DOHH2 (cell line): ENCODE data around the gene MAPK13.

Experiments used
- H3F3A ChIP-seq: fragments of 200-600 bp; sonication (generic), shearing (Covaris generic); 2 replicates; pipeline ENCODE4 v1.6.0; 2016; ENCODE audit warnings: antibody characterized with exemption, mild to moderate bottlenecking; ENCODE audit not compliant: control insufficient read depth, insufficient read depth
- H3K27ac ChIP-seq: fragments of 200-600 bp; sonication (generic); 2 replicates; pipeline ENCODE4 v1.5.1; 2014; ENCODE audit warnings: low read depth, mild to moderate bottlenecking, low read length, moderate library complexity
- H3K27me3 ChIP-seq: fragments of 200-600 bp; sonication (generic); 2 replicates; pipeline ENCODE4 v1.6.1; 2014; ENCODE audit warnings: mild to moderate bottlenecking, low read length, mixed read lengths; ENCODE audit not compliant: control insufficient read depth
- H3K36me3 ChIP-seq: fragments of 200-600 bp; sonication (generic); 2 replicates; pipeline ENCODE4 v1.6.1; 2014; ENCODE audit warnings: mild to moderate bottlenecking, low read length, moderate library complexity, mixed read lengths; ENCODE audit not compliant: control insufficient read depth
- H3K4me1 ChIP-seq: fragments of 200-600 bp; sonication (generic); 2 replicates; pipeline ENCODE4 v1.6.1; 2014; ENCODE audit warnings: mild to moderate bottlenecking, low read length, mixed read lengths; ENCODE audit not compliant: control insufficient read depth
- H3K4me2 ChIP-seq: fragments of 200-600 bp; sonication (generic); 2 replicates; pipeline ENCODE4 v1.6.0; 2014; ENCODE audit warnings: mild to moderate bottlenecking, low read length, moderate library complexity
- H3K4me3 ChIP-seq: fragments of 200-600 bp; sonication (generic); 2 replicates; pipeline ENCODE4 v1.5.1; 2014; ENCODE audit warnings: mild to moderate bottlenecking, low read length, mixed read lengths
- H3K79me2 ChIP-seq: fragments of 200-600 bp; sonication (generic); 2 replicates; pipeline ENCODE4 v1.6.1; 2014; ENCODE audit warnings: mild to moderate bottlenecking, low read length, mixed read lengths; ENCODE audit not compliant: control insufficient read depth
- H3K9me2 ChIP-seq: fragments of 200-600 bp; sonication (generic); replicated peaks from 2 replicates; pipeline ENCODE4 v1.6.1; 2014; ENCODE audit warnings: mild to moderate bottlenecking, low read length, mixed read lengths; ENCODE audit not compliant: control insufficient read depth
- H3K9me3 ChIP-seq: fragments of 200-600 bp; sonication (generic); 2 replicates; pipeline ENCODE4 v1.6.1; 2014; ENCODE audit warnings: antibody characterized with exemption, low read length, mixed read lengths; ENCODE audit not compliant: control insufficient read depth, insufficient read depth
- H4K20me1 ChIP-seq: fragments of 200-600 bp; sonication (generic); 2 replicates; pipeline ENCODE4 v1.6.0; 2014; ENCODE audit warnings: low read depth, mild to moderate bottlenecking, antibody characterized with exemption, low read length, moderate library complexity; ENCODE audit not compliant: control insufficient read depth, insufficient read depth
- EZH2phosphoT487 ChIP-seq: fragments of 200-600 bp; sonication (generic); IDR thresholded peaks from 2 replicates; pipeline ENCODE4 v1.6.1; 2017; ENCODE audit warnings: borderline replicate concordance, mild to moderate bottlenecking, antibody characterized with exemption, low read length, moderate library complexity, mixed read lengths
- TF ChIP-seq, protein P1 (sequence below): fragments of 200-600 bp; sonication (generic); IDR thresholded peaks from one replicate; pipeline ENCODE4 v1.5.1; 2014; ENCODE audit warnings: antibody characterized with exemption, mild to moderate bottlenecking, low read depth, low read length; ENCODE audit not compliant: poor library complexity, severe bottlenecking

The MAPK13 gene

DNA sequence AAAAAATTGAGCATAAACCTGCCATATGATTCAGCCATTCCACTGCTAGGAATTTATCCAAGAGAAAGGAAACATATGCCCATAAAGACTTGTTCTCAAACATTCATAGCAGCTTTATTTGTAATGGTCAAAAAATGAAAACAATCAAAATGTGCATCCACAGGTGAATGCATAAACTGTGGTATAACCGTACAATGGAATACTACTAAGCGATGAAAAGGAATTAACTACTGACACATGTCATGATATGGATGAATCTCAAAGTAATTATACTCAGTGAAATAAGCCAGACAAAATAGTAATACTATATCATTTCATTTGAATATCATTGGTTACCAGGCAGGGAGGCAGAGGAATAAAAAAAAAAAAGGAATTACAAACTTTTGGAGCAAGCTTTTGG, 40.4 kb downstream of the MAPK13 start:
- Histone ChIP-seq H3K36me3 (no peaks in the 10 kb centered on the region), H3F3A (no peaks in the 10 kb centered on the region), H3K27ac (no peak overlapping the region), H3K4me3 (no peak overlapping the region), H3K4me2 (no peak overlapping the region), H3K79me2 (no peaks in the 10 kb centered on the region), H3K4me1 (no peaks in the 10 kb centered on the region), H3K9me2 (no peaks in the 10 kb centered on the region), H3K9me3 (no peaks in the 10 kb centered on the region), H4K20me1 (no peaks in the 10 kb centered on the region), H3K27me3 (no peaks in the 10 kb centered on the region)
- no peak for TF ChIP-seq EZH2phosphoT487
- TF ChIP-seq, protein P1, sequence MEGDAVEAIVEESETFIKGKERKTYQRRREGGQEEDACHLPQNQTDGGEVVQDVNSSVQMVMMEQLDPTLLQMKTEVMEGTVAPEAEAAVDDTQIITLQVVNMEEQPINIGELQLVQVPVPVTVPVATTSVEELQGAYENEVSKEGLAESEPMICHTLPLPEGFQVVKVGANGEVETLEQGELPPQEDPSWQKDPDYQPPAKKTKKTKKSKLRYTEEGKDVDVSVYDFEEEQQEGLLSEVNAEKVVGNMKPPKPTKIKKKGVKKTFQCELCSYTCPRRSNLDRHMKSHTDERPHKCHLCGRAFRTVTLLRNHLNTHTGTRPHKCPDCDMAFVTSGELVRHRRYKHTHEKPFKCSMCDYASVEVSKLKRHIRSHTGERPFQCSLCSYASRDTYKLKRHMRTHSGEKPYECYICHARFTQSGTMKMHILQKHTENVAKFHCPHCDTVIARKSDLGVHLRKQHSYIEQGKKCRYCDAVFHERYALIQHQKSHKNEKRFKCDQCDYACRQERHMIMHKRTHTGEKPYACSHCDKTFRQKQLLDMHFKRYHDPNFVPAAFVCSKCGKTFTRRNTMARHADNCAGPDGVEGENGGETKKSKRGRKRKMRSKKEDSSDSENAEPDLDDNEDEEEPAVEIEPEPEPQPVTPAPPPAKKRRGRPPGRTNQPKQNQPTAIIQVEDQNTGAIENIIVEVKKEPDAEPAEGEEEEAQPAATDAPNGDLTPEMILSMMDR = no peak

DNA sequence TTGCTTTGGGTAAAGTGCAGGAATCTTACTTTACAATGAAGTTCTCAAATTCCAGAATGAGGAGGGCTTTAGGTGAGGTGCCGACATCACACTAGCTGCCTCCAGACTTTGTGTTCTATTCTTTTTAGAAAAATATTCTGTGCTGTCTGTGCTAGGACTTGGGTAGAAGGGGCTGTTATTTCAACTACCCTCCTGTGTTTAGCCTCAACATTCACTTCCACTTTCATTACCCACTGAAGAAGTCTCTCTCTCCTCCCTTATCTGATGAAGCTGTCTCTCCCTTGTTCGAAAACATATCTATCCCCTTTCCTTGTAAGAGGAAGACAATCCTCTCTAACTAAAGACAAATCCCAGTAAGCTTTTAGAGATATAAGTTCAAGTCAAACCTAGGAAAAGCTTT, 41.3 kb downstream of the MAPK13 start:
- Histone ChIP-seq H3K4me3 (no peak overlapping the region), H3K9me3 (no peaks in the 10 kb centered on the region), H4K20me1 (no peaks in the 10 kb centered on the region), H3K79me2 (no peaks in the 10 kb centered on the region), H3K27me3 (no peaks in the 10 kb centered on the region), H3K4me2 (no peak overlapping the region), H3K9me2 (no peaks in the 10 kb centered on the region), H3K4me1 (no peaks in the 10 kb centered on the region), H3F3A (no peaks in the 10 kb centered on the region), H3K27ac (no peak overlapping the region), H3K36me3 (no peaks in the 10 kb centered on the region)
- no peak for TF ChIP-seq EZH2phosphoT487
- TF ChIP-seq, protein P1 = no peak

DNA sequence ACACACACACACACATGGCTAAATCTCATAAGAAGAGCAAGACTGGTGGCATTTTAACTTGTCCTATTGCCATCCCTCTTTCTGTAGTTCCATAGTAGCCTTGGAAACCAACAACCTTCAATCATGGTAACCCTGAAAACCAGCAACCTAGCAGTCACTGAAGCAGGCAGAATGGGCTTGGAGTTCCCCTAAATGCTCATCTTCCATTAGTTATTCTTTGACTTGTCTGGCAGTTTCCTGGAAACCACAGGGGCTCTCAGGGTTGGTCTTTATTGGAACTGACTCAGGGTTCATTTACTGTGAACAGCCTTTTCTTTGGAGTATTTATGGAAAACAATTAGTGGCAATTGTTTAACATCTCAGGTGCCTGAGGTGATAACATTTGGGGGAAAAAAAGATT, 46.9 kb downstream of the MAPK13 start:
- Histone ChIP-seq H3K9me2 (no peaks in the 10 kb centered on the region), H3K4me1 (no peaks in the 10 kb centered on the region), H4K20me1 (no peaks in the 10 kb centered on the region), H3F3A (no peaks in the 10 kb centered on the region), H3K36me3 (no peaks in the 10 kb centered on the region), H3K9me3 (no peaks in the 10 kb centered on the region), H3K79me2 (no peaks in the 10 kb centered on the region), H3K27me3 (no peaks in the 10 kb centered on the region), H3K4me3 (no peak overlapping the region), H3K27ac (no peak overlapping the region), H3K4me2 (no peak overlapping the region)
- TF ChIP-seq, protein P1 = no peak
- TF ChIP-seq EZH2phosphoT487 = no peak

DNA sequence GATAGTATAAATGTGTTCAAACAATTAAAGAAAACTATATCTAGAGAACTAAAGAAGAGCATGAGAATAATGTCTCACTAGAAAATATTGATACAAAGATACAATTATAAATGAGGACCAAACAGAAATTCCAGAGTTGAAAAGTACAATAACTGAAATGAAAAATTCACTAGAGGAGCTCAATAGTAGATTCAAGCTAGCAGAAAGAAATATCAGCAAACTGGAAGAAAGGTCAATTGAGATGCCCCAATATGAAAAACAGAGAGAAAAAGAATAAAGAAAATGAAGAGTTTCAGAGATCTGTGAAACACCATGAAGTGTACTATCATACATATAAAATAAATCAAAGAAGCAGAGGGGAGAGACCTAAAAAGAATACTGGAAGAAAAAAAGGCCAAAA, 48.2 kb downstream of the MAPK13 start:
- Histone ChIP-seq H3K9me2 (no peaks in the 10 kb centered on the region), H3F3A (no peaks in the 10 kb centered on the region), H3K4me3 (no peak overlapping the region), H3K9me3 (no peaks in the 10 kb centered on the region), H3K4me1 (no peaks in the 10 kb centered on the region), H3K79me2 (no peaks in the 10 kb centered on the region), H4K20me1 (no peaks in the 10 kb centered on the region), H3K27me3 (no peaks in the 10 kb centered on the region), H3K4me2 (no peak overlapping the region), H3K36me3 (no peaks in the 10 kb centered on the region), H3K27ac (no peak overlapping the region)
- TF ChIP-seq, protein P1 = no peak
- no peak for TF ChIP-seq EZH2phosphoT487
